ENCODE data around the gene TTC12. TPM values are rescaled to one million over a fixed set of nuclear protein-coding genes. Genes with fewer than 3 reads are reported as not detected.

The TTC12 gene
- total RNA-seq, 2 experiments from 2014 or later: 11.9 to 13.5 TPM

DNA sequence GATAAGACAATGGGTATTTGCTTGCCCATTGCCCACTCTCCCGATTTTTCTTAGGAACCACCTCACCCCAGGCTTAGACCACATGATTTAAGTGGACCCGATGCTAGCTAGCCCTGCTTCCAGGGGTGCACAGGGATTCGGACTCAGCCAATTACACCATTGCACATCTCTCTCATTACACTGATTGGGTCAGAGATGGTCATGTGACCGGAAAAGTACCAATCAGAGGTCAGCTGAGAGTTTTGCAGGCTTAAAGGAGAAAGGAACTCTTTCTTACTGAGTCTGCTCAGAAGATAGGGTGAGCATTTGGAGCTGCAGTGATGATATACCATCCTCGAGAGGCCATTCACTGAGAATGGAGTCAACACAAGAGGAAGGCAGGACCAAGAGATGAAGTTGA, 61.0 kb downstream of the TTC12 start:
- H3K9me3 Mint-ChIP-seq: no peaks in the 10 kb centered on the region
- H3K36me3 Mint-ChIP-seq (ENCODE audit: low read depth): no peaks in the 10 kb centered on the region
- CTCF ChIA-PET: no interaction called here
- H3K4me3 Mint-ChIP-seq: no peak overlapping the region
- POLR2A ChIA-PET: no interaction called here
- H3K27ac Mint-ChIP-seq: no peak overlapping the region
- H3K4me1 Mint-ChIP-seq: no peaks in the 10 kb centered on the region
- no peaks in the 10 kb centered on the region for H3K27me3 Mint-ChIP-seq
- DNase-seq: no peak

- DNase-seq: no peak
- POLR2A ChIA-PET: no interaction called here
- Mint-ChIP-seq H3K4me3 (no peak overlapping the region), H3K27me3 (no peaks in the 10 kb centered on the region), H3K36me3 (ENCODE audit: low read depth) (no peaks in the 10 kb centered on the region), H3K27ac (no peak overlapping the region), H3K4me1 (no peaks in the 10 kb centered on the region), H3K9me3 (no peaks in the 10 kb centered on the region)
- CTCF ChIA-PET: no interaction called here
Observed at GRCh38 chr11:113376156-113376555, 61.8 kb downstream of the TTC12 start.

DNA sequence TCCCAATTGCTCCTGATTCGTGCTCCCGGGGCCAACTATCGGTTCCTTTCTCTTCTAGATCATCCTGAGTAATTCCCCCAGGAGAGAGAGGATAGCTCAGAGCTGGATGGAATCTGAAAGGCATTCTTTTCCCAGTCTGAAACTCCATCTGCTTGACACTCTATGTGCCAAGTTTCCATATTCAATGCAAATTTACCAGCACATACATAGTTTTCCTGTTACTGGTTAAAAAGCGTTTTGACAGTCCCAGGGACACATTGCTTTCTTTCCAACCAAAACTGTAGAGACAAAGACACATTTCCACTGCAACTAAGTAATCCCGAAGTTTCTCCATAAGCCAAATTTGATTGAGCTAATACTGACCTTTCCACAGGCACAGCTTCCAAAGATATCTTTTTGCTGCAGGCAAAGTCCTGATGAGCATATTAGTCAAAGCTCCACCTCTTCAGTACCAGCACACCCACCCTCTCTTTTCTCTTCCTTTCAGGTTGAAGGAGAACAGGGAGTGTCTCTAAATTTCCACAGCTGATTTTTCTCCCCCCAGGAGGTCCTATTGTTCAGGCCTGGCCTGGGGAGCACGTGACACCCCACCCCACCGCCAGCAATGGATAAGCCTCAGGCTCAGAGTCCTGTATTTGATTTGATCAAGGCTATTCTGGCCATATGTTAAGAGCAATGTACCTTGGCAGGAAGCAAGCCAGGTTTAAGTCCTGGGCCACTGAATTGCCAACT, 63.5 kb downstream of the TTC12 start:
- no peaks in the 10 kb centered on the region for H3K27me3 Mint-ChIP-seq
- no peaks in the 10 kb centered on the region for H3K4me1 Mint-ChIP-seq
- CTCF ChIA-PET: interaction anchor here (0.5 kb wide), 1 partner anchor 243 kb away, joined by 3 read pairs; no protein-coding TSS in a partner anchor
- DNase-seq: no peak
- no peaks in the 10 kb centered on the region for H3K36me3 Mint-ChIP-seq (ENCODE audit: low read depth)
- H3K9me3 Mint-ChIP-seq: no peaks in the 10 kb centered on the region
- H3K4me3 Mint-ChIP-seq: no peak overlapping the region
- POLR2A ChIA-PET: no interaction called here
- H3K27ac Mint-ChIP-seq: no peak overlapping the region

GRCh38 chr11:113378692-113379091, 64.3 kb downstream of the TTC12 start:
- Mint-ChIP-seq H3K27me3 (no peaks in the 10 kb centered on the region), H3K27ac (no peak overlapping the region), H3K9me3 (no peaks in the 10 kb centered on the region), H3K4me3 (no peak overlapping the region), H3K36me3 (ENCODE audit: low read depth) (no peaks in the 10 kb centered on the region), H3K4me1 (no peaks in the 10 kb centered on the region)
- POLR2A ChIA-PET: no interaction called here
- no peak for DNase-seq
- CTCF ChIA-PET: no interaction called here

DNA sequence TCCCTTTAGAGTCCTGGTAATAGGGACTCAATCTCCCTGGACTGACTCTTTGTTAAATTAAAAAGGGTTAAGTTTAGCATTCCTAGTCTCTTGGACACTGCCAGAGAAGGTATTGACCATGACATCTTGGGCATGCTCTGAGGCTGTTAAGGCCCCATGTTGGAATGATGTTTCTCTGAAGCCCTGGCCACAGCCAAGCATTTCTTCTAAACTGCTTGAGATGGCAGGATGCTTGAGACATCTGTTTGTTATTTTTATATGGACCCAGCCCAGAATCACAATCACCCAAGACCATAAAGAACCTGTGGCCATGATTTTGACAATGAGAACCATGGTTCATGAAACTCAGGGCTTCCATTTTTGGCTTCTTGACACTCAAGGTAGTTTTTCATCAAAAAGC, 67.7 kb downstream of the TTC12 start:
- CTCF ChIA-PET: no interaction called here
- no peak overlapping the region for H3K4me3 Mint-ChIP-seq

DNA sequence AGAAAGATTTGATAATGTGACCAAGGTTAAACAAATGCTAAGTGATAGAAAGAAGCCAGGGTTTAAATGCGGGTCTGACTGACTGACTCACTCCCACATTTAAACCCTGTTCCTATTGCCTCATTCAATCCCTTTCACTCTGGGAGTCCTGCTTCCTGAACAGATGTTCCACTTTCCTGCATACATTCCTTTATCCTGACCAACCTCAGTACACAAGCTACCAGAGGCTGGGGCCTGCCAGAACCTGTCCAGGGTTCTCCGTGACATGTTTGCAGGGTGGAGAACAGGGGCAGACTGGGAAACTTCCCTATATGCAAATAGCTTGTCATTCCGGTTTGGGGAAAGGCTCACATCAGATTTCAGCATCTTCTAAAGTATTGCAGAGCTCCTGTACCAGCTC, 70.2 kb downstream of the TTC12 start:
- Mint-ChIP-seq H3K4me3 (no peak overlapping the region), H3K9me3 (no peaks in the 10 kb centered on the region), H3K27ac (no peak overlapping the region), H3K36me3 (ENCODE audit: low read depth) (no peaks in the 10 kb centered on the region), H3K27me3 (peaks cover 4% of the 10 kb centered on the region), H3K4me1 (no peaks in the 10 kb centered on the region)
- ChIA-PET CTCF (no interaction called here), POLR2A (no interaction called here)
- no peak for DNase-seq

More for the DNA sequence above, 67.7 kb downstream of the TTC12 start:
- no peak for DNase-seq
- H3K36me3 Mint-ChIP-seq (ENCODE audit: low read depth): no peaks in the 10 kb centered on the region
- H3K27ac Mint-ChIP-seq: no peak overlapping the region
- no peaks in the 10 kb centered on the region for H3K9me3 Mint-ChIP-seq
- H3K27me3 Mint-ChIP-seq: peaks cover 3% of the 10 kb centered on the region
- no peaks in the 10 kb centered on the region for H3K4me1 Mint-ChIP-seq
- POLR2A ChIA-PET: no interaction called here

DNA sequence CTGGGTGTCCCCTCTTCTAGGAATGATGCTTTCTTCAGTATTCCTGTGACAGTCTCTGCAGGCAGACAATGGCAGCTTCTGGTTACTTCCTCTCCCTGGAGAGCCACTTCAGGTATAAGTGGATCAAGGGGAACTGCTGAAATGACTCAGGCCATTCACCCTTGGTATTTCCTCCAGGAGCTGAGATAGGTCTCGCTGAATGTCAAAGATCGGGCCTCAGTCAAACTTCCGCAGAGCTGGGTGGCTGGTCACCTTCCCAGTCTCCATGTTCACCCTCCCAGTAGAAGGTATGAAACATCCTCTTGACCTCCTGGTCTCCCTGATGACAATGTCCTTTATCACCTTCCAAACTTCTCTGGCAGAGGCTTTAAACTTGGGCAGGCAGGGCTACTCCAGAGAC, 71.4 kb downstream of the TTC12 start:
- POLR2A ChIA-PET: no interaction called here
- H3K4me1 Mint-ChIP-seq: no peaks in the 10 kb centered on the region
- H3K36me3 Mint-ChIP-seq (ENCODE audit: low read depth): no peaks in the 10 kb centered on the region
- H3K4me3 Mint-ChIP-seq: no peak overlapping the region
- CTCF ChIA-PET: no interaction called here
- no peaks in the 10 kb centered on the region for H3K9me3 Mint-ChIP-seq
- no peak for DNase-seq
- H3K27me3 Mint-ChIP-seq: peaks cover 4% of the 10 kb centered on the region
- no peak overlapping the region for H3K27ac Mint-ChIP-seq

- DNase-seq: no peak
- Mint-ChIP-seq H3K27me3 (peaks cover 4% of the 10 kb centered on the region), H3K27ac (no peak overlapping the region), H3K9me3 (no peaks in the 10 kb centered on the region), H3K4me3 (no peak overlapping the region), H3K4me1 (no peaks in the 10 kb centered on the region), H3K36me3 (ENCODE audit: low read depth) (no peaks in the 10 kb centered on the region)
- ChIA-PET POLR2A (no interaction called here), CTCF (no interaction called here)
Observed at GRCh38 chr11:113386866-113387265, 72.5 kb downstream of the TTC12 start.

GRCh38 chr11:113387605-113388211, 73.3 kb downstream of the TTC12 start, which contains the start of gene ANKK1:
Gene ANKK1, plus strand, starts transcription at chr11:113387779. Its CDS starts 106 bp downstream, at chr11:113387885.
- H3K36me3 Mint-ChIP-seq (ENCODE audit: low read depth): no peaks in the 10 kb centered on the region
- no peaks in the 10 kb centered on the region for H3K9me3 Mint-ChIP-seq
- DNase-seq: no peak
- ChIA-PET CTCF (no interaction called here), POLR2A (no interaction called here)
- no peak within 1 kb of the TSS for H3K27ac Mint-ChIP-seq
- H3K4me1 Mint-ChIP-seq: no peaks in the 10 kb centered on the region
- H3K27me3 Mint-ChIP-seq: peaks cover 4% of the 10 kb centered on the region
- no peak within 1 kb of the TSS for H3K4me3 Mint-ChIP-seq

DNA sequence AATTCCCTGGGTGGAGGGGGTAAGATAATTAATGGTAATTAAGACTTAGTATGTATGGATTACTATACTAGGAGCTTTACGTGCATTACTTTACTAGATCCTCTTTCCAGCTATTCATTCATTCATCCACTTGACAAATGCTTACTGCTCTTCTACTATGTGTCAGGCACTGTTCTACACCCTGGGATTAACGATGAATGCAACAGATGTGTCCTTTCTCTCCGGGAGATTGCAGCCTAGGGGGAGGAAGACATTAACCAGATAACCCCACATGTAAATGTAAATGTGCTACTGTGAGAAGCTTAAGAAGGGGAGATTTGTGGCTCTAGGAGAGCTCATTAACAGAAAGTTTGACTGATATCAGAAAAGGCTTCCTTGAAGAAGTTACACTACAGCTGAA, 74.9 kb downstream of the TTC12 start:
- POLR2A ChIA-PET: no interaction called here
- H3K4me3 Mint-ChIP-seq: no peak overlapping the region
- DNase-seq: no peak
- peaks cover 4% of the 10 kb centered on the region for H3K27me3 Mint-ChIP-seq
- no peaks in the 10 kb centered on the region for H3K4me1 Mint-ChIP-seq
- H3K9me3 Mint-ChIP-seq: no peaks in the 10 kb centered on the region
- no peaks in the 10 kb centered on the region for H3K36me3 Mint-ChIP-seq (ENCODE audit: low read depth)
- no peak overlapping the region for H3K27ac Mint-ChIP-seq
- CTCF ChIA-PET: no interaction called here

GRCh38 chr11:113392236-113392921, 78.0 kb downstream of the TTC12 start:
- DNase-seq: no peak
- Mint-ChIP-seq H3K4me3 (no peak overlapping the region), H3K27ac (no peak overlapping the region), H3K36me3 (ENCODE audit: low read depth) (no peaks in the 10 kb centered on the region), H3K4me1 (no peaks in the 10 kb centered on the region), H3K27me3 (no peaks in the 10 kb centered on the region), H3K9me3 (no peaks in the 10 kb centered on the region)
- POLR2A ChIA-PET: no interaction called here
- CTCF ChIA-PET: no interaction called here

GRCh38 chr11:113393501-113393985, 79.2 kb downstream of the TTC12 start:
- DNase-seq: no peak
- Mint-ChIP-seq H3K4me3 (no peak overlapping the region), H3K27ac (no peak overlapping the region), H3K27me3 (no peaks in the 10 kb centered on the region), H3K36me3 (ENCODE audit: low read depth) (no peaks in the 10 kb centered on the region), H3K4me1 (no peaks in the 10 kb centered on the region), H3K9me3 (no peaks in the 10 kb centered on the region)
- CTCF ChIA-PET: no interaction called here
- POLR2A ChIA-PET: no interaction called here

- no peak for DNase-seq
- POLR2A ChIA-PET: no interaction called here
- Mint-ChIP-seq H3K4me3 (no peak overlapping the region), H3K36me3 (ENCODE audit: low read depth) (no peaks in the 10 kb centered on the region), H3K4me1 (no peaks in the 10 kb centered on the region), H3K27ac (no peak overlapping the region), H3K9me3 (no peaks in the 10 kb centered on the region), H3K27me3 (no peaks in the 10 kb centered on the region)
- CTCF ChIA-PET: no interaction called here
Observed at GRCh38 chr11:113394919-113395318, 80.5 kb downstream of the TTC12 start.
